HG02588 (cell line): Measurements from ENCODE around the gene TGIF1.

Experiments used
- ATAC-seq: cut with Tn5 transposase; IDR thresholded peaks from one replicate; pipeline ENCODE4 v1.9.1; 2021; ENCODE audit warnings: mild to moderate bottlenecking, moderate library complexity; ENCODE audit not compliant: unreplicated experiment

TGIF1 gene

DNA sequence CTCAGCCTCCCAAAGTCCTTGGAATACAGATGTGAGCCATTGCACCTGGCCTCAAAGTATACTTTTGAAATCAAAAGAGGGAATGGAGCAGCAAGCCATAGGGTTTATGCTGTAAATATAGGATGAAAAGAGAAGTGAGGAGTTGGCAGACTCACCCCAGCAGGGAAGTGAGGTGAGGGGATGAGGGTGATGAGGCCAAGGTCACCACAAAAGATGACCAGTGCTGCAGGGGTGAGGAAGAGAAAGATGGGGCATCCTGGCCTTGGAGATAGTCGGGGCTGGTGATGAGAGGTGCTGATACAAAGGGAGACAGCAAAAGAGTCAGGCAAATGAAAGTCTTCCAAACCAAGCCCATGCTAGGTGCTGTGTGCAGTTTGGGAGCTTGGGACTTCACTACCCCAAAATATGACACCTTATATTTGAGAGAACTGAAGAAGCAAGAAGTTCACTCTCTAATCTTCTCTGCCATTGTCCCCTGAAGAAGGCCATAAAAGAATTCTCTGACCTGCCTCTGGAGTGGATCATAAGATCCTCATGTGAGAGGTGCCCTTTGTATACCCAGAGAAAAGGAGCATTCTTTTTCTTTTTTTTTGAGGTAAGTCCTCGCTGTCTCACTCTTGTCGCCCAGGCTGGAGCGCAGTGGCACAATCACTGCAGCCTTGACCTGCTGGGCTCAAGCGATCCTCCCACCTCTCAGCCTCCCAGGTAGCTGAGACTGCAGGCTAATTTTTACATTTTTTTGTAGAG, 31.0 kb downstream of the TGIF1 start:
- ATAC-seq: no peak

DNA sequence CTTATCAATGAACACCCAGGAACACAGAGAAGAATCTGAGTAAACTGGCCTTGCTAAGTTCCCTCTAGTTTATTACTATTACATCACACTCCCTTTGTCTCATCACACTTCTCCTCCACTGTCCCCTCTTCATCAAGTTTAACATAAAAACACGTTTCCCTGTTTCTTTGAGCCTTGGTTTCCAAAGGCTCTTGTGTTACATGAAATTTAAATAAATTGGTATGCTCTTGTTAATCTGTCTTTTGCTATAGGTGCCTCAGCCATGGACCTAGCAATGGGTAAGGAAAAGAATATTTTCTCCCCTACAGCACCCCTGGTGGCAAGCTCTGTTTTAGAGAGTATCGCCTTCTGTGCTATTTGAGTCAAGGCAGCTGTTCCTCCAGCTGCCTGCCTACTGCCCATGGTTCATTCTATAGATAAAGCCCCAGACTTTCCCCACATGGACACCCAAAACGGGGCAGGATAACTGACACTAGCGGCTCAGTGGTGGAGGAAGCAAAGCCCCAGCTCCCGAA, 31.8 kb downstream of the TGIF1 start:
- ATAC-seq: no peak

DNA sequence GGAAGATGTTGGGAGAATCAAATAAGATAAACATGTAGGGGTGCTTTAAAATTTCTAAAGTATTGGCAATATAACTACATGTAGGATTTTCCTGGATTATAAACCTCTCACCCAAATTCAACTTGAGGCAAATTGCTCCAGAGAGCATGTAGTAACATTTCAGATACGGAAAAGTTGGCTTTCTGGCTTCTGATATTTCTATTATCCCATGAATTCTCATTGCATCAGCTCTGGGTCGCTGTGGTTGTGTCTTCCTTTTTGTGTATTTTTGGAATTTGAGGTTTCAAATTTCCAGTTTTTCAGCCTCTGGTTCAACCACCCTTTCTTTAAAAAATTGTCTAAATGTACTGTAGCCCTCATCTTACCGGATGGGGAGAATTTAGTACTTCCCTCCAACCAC, 32.3 kb downstream of the TGIF1 start:
- no peak for ATAC-seq

DNA sequence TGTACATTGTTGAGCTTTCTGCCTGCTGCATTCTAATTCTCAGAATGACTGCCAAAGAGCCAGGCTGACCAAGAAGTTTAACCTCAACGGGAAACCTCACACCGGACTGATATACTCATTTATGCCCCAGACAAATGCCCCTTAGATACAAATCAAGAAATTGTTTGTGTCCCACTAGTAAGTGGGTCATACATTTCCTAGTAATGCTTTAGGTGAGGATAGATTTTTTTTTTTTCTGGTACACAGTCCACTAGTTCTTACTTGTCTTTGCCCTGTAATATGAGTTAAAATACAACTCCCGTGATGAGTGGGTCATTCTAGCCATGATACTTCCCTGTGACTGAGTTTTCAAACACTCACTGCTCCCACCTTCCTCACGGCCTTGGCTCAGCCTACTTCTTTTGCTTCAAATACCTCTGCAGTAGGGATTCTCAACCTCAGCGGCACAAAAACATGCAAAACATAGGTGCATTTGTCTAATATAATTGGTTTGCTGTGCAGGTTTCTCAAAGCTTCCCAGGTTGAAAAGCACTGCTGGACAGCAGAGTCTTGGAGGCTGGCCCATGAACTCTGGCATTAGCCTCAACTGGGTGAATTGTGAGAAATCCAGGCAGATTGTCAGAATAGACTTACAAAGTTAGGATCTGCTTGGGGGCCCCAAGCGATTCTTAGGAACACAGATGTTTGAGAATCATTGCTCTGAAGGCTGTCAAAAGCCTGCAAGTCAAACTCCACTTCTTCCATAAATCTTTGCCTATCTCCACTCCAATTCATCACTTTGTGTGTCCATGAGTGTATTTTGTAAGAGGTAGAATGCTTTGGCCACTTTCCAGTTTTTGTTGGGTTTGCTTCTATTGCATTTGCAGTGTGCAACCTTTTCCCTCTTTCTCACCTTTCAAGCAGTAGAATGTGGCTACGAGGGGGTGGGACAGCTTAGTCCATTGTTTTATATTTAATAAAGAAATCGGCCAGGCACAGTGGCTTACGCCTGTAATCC, 35.5 kb downstream of the TGIF1 start:
- ATAC-seq: no peak

DNA sequence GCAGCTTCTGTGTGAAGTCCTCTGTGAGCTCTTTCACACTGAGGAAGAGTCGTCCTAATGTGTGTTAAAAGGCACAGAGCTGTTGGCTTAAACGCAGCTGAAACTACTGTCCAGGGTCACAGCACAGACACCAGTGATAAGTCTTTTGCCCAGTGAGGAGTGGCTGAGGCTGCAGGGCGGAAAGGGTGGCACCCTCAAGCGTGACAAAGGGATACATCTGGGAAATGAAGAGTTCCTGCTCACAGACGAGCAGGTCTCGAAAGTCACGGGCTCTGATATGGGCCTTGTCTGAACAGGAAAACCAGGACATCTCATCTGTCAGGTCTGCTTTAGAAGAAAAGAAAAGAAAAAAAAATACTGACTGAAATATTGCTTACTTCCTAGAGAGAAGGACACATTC, 36.5 kb downstream of the TGIF1 start:
- ATAC-seq: no peak

DNA sequence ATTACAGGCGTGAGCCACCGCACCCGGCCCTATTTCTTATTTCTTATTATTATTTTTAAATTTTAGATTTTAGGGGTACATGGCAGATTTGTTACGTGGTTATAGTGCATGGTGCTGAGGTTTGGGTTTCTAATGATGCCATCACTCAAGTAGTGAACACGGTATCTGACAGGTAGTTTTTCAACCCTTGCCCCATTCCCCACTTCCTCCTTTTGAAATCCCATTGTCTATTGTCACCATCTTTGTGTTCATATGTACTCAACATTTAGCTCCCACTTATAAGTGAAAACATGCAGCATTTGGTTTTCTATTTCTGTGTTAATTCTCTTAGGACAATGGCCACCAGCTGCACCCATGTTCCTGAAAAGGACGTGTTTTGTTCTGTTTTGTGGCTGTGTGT, 39.5 kb downstream of the TGIF1 start:
- no peak for ATAC-seq

DNA sequence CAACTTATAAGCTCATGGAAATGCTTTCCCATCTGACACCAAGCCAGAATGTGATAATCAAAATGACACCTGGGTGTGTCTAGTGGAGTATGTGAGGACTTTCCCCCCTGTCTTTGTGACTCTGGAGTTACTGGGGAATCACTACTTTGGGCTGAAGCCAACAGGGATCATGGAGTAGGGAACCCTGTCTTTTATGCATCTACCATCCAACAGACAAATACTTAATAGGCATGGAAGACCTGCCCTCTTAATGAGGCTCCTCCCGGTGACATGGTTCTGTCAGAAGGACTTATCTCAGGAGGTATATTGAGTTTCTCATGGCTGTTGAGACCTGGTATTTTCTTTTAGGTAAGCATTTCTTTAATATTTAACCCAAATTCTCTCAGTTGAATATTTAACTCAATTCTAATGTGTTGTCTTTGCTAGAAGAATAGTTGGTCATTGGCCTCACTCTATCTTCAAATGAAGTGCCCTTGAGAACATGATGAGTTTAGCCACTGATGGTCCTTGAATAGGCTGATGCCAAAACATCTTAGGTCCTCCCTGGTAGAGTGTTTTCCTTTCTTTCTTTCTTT, 42.1 kb downstream of the TGIF1 start:
- ATAC-seq: no peak

DNA sequence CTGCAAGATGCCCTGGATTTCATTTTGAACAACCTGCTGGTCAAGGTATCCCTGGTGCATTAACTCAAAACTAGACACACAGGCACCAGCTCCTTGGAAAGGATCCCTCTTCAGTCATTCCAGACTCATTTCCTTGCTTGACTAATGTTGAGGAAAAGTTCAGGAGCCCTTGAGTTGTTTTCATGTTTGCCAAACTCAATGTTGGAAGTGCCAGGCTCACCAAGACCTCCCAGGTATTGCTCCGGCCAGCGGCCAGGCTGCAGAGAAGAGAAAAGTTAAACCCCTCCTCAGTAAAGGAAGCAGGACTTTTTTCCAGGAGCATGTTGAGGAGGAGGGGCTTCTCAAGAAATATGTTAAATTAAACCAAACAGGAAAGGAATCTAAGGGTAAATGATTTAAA, 42.7 kb downstream of the TGIF1 start:
- no peak for ATAC-seq

DNA sequence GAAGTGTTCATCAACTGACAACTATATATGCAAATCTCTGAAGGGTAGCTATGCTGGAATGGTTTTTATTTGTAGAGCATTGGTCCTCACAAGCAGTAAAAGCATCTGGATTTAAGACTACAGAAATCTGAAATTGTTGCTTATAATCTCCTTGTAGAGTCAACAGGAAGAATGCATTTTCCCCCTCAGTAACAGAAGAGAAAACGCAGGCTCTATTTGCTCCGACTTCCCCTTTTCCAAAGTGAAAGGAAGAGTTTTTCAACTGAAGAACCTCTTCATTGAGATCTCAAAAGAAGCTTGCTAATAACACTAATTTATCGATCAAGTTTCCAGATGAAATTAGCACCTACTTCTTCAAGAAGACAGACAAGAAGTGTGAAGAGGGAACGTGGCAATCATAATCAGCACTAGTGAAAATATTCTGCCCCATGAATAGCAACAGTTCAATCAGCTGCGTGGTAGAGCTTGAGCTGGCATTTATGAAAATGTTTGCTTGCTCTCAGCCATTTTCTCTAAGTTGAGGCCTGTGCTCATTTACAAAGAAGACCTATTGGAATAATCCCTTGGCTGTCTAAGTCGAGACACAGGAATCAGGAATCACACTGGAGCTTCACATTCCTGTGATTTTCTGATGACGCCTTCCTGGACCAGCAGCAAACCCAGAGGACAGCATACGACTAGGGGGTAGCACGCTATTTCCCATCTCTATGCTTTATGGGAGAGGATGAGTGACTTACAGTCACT, 43.7 kb downstream of the TGIF1 start:
- no peak for ATAC-seq

DNA sequence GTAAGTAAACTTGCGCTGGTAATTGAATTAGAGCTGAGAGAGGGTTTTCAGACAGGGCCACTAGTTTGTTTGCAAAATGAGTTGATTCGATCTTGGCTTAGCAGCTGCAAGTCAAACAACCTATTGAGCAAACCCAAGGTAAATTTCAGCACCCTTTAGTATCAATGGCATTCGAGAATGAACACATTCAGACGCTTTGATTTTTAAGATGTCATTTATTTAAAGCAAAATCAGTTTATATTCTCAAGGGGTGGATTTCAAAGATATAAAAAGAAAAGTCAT, 44.2 kb downstream of the TGIF1 start:
- no peak for ATAC-seq

DNA sequence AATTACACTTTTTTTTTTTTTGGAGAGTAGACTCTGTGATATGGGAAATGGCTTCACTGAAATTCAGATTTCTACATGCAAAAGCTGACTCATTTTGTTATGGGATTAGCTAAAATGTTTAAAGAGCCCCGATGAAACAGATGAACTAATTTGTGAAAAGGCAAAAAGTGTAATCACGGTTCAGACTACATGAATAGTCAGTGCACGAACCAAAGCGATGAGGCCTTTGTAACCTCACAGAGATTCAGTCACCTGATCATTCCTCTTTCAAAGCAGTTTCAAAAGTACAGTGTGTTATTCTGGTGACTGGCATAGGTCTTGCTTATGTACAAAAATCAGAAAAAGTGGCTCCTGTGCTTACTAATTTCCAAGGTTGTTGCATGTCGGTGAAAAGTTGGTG, 44.6 kb downstream of the TGIF1 start:
- no peak for ATAC-seq

DNA sequence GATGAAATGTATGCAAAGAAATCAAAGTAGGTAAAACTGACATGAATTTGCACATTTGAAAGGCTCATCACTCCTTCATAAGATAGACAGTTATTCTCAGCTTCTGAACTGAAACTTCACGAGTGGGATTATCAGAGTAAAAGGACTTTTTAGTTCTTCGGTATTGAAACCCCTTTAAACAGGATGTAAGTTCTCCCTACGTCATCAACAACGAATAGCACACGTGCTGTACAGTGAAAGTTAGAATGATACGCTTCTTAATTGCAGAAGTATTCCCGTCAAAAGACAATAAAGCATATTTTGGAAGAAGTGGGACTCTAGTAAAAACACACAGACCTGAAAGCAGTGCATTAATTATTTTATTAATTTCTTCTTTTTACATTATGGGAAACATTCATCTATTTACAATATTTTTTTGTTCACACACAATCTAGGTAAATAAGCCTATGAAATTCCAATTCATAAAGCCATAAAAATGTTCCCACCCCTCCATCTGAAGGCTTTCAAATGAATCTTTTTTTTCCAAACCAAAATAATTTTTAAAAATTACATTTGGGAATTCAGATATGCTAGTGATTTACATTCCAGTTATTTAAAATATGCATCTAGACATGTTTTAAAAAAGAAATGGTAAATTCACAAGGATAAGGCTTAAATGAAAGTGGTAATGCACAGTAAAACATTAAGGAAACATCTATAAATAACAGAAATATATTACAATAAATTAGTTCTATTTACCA, 45.9 kb downstream of the TGIF1 start:
- no peak for ATAC-seq

DNA sequence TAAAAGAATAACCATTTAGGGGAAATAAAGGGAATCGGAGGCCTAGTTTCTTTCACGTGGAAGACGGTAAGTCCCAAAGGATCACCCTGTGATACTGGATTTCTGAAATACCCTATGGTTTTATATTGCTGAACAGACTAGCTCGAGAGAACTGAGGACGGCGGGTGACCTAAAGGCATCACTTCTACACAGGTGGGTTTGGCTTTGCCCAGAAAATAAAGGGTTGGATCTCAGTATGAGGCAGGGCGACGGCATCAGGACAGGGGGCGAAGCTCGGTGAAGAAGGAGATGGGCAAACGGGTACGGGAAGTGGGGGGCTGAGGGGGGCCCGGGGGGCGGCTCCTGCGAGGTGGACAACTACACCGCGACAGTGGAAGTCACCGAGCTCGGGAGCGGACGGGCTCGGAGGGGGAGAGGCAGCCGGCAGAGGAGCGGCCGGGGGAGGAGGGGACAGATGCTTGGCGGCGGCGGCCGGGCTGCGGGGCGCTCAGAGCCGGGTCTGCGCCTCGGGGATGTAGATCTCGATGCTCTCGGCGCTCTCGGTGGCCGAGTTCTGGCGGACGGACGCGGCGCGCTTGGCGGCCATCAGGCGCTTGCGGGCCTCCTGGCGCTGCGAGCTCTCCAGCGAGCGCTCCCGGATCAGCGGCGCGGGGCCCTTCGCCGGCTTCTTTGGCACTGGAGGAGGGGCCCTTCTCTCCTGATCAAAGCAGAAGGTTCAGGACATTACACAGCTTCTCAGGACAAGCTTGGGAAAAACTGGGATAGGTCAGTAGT, 48.9 kb downstream of the TGIF1 start:
- no peak for ATAC-seq

DNA sequence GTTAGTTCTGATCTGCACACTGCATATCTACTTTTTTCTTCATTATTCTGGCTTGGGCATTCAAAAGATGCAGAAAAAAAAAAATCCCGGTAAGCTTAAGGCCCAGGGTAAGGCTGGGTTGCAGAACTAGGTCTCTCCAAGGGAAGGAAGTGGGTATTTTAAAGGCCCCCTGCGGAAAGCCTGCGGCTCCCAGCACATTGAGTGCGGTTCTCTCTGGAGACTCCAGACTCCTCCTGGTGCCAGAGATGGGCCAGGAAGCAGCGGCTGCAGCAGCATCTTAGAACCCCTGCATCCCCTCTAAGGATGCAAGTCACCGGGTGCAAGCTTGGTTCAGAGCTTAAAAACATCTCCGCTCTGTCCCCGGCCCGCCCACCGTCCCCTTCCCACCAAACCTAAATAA, 49.5 kb downstream of the TGIF1 start:
- no peak for ATAC-seq

DNA sequence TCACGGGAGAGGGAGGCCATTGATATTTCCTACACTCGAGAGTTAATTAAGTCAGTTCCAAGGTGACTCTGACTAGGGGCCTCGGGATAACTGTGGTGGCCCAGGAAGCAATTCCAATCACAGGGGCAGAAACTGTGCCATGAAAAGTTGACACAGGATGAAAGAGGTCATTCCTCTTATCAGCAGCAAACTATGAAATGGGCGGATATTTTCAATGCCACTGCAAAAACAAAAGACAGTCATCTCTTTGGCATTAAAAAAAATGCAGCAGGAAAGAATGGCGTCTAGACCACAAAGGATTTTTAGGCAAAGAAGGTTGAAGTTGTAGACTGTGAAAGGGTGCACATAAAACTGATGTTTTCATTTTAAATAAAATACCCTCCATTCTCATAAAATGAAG, 50.0 kb downstream of the TGIF1 start:
- no peak for ATAC-seq

DNA sequence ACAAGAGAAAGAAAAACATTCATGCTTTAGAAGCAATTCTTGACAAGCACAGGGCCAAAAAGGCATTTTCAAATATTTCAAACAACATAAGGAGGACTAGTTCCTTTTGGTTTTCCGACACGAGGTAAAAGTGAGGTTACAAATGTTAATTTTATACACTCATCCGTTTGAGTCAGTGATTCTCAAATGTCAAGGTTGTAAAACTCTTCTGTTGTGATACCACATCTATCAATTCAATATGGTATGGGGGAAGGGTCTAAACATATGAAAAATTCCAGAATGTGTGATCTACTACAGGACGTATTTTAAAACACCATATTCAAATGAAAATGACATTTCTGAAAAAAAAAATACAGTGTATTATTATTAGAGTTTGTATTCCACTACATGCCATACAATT, 52.7 kb downstream of the TGIF1 start:
- no peak for ATAC-seq

DNA sequence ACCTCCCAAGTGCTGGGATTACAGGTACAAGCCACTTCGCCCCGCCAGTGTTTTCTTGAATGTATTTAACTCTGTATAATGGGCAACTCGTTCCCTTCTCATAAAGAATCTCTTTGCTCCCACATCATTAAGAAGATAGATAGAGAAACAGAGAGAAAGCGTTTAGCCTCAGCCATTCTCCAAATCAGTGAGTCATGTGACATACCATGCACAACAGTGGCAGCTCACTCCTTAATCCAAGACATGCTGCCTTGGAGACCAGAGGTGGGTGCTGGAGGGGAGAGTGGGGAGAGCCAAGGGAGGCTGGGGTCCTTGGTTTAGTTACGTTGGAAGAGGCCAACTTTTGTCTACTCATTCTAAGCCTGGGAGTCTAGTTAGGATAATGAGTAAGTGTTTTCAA, 54.7 kb downstream of the TGIF1 start:
- no peak for ATAC-seq

DNA sequence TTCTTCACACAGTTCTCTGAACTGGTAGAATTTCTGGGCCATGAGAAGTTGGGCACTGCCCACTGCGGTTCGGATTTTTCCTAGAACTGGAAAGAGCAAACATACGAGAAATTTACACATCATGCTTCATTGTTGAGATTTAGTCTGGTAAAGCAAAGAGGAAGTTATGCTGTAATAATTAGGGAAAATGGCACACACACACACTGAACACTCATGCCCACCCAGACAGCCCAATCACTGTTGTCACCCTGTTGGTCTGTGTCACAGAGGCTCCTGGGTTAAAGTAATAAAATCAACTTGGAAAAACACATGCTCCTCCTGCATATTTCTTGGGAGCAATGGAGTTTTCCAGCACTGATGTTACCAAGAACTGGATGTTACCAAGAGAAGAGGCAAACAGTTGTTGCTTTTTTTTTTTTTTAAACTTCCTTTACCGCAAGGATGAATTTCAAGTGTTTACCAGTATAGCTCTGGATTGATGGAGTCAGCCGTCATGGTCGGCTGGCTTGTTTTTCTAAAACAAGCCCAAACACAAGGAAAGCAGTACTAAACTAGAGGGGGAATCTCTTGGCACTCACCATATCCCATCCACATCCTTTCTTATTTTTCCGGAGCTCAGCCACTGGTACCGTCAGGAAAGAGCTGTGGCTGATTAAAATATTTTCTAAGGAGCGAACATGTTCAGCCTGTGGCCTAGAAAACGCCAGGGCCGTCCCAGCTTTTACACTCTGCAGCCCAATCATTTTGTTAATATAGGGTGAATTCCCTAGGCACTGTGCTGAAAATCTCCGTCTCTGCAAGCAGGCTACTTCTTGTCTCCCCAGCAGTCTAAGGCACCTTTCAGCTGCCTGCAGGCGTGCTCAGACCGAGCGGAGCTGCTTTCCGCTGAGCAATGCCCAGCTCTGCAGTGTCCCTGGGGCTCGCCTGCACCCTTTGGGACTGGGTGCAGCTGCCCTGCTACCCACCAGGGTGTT, 58.9 kb downstream of the TGIF1 start:
- no peak for ATAC-seq
